HG03060 (cell line): ENCODE results near the gene MCM9.
"Not testable (repeated sequence)": the region's sequence is repeated elsewhere in the genome, so short reads cannot be mapped to it uniquely, and the experiment has no call there.

ENCODE experiments used
- ATAC-seq: cut with Tn5 transposase; IDR thresholded peaks from one replicate; pipeline ENCODE4 v1.9.1; 2021; ENCODE audit warnings: low read depth, moderate number of reproducible peaks; ENCODE audit not compliant: unreplicated experiment

MCM9 gene

DNA sequence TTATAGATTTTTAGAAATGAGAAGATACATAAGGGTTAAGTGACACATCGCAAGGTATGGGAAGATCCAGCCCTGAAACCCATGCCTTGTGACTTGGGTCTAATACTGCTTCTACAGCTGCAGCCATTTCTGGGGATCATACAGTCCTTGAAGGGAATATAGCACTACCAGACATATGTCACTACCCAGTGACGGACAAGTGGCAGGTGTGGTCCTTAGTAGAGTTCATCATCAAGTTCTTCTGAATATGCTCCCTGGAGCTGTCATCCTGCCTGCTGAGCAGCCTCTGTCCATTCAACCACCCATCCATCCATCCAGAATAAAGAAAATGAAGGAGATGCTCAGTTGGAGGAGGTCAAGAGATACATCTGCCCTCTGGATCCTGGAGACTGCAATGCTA lies 159.6 kb downstream of the MCM9 start:
- no peak for ATAC-seq

DNA sequence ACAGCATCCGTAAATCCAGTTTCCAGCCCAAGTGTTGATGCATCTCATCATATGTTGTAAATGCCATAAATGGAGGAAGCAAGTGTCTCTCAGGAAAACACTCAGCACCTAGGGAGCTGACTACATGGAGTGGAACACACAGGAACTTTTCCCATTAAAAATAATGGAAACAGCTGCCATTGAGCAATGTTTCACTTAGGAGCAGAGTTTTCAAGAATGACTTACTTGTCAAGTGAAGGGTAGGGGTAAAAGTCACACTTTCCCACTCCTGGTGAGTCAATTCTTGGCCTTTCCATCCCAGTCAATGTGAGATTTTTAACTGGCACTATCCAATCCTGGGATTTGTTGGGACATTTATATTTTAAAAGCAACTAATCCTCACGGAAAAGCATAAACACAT lies 160.4 kb downstream of the MCM9 start:
- ATAC-seq, result no peak

DNA sequence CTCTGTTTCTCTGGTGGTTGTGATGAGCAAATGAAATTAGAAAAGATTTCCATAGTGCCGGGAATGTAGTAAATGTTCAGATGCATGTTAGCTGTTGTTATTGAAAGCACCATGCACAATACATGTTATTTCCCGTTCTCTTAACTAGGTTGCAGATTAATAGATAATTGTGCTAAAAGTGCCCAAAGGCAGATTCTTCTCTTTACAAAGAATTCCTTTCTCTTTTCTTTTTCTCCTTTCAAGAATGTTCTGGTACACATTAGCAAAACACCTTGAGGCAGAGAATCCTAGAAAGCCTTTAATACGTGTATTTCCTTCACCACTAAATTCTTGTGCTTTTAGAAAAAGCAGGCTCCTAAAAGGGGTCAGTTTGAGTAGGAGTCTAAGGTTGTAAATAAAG lies 162.1 kb downstream of the MCM9 start:
- ATAC-seq, result no peak

DNA sequence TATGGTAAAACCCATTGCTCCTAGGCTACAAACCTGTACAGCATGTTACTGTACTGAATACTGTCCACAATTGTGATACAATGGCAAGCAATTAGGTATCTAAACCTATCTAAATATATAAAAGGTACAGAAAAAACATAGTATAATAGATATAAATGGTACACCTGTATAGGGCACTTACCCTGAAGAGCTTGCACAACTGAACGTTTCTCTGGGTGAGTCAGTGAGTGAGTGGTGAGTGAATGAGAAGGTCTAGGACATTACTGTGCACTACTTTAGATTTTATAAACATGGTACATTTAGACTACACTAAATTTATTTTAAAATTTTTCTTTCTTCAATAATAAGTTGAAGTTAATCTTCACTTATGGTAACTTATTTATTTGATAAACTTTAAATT lies 163.7 kb downstream of the MCM9 start:
- ATAC-seq, result no peak

DNA sequence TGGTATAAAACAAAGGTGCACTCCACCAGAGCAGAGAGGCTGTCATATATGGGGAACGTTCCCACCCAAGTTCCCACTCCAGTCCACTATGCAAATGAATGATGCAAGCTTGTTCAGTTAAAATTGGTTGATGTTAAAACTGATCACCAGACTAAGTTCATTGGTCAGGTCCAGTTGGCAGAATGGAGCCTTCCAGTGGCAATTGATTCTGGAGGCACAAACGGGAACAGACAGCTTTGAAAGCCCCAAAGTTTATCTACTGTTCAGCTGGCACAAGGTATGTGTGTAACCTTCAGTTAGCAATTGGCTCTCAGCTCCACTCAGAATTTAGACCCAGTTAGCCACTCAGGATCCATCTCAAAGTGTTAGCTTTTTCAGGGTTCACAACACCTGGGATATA lies 164.1 kb downstream of the MCM9 start:
- ATAC-seq, result no peak

DNA sequence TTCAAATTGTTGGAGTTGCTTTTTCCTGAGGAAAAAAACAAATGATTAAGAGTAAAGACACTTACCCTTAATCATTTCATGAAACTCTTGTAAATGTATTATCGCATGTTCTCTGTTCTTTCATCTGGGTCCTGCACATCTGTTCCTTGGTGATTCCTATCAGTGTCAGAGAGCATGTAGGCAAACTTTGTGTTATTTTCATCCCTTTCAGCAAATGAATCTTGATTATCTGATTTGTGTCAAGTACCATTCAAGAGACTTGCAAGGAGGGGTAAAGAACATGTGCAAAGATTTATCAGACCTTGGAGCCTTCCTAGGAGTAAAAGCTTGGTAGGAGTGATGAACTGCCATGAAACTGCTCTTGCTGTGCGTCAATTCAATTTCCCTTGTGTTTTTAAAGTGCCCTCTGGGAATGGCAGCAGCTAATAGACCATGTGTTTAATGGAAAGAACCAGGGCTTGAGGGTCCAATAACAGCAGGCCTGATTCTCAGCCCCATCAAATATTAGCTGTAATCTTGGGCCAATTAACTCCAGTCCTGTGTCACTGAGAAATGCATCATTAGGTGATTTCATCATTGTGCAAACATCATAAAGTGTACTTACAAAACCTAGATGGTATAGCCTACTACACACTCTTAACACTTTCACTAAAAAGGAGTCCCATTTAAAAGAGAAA lies 164.7 kb downstream of the MCM9 start:
- no peak for ATAC-seq

DNA sequence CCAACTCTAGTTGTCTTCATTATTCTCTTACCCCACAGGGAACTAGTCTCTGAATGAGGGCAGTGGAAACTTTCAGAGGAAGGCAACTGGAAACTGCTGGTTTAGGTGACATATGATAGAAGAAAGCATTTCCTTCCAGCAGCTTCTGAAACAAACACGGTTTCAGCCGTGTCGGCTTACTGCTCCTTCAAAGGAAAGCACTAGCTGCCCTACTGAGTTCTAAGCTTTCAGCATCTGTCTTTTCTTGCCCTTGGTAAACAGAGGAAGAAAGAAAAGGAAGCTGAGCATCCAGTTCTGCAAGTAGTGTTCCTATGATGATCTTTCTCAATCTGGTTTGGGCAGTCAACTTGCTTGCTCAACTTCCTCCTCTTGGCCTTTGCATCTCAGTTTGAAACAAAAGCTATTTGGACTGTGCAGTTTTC lies 166.0 kb downstream of the MCM9 start:
- ATAC-seq, result no peak

DNA sequence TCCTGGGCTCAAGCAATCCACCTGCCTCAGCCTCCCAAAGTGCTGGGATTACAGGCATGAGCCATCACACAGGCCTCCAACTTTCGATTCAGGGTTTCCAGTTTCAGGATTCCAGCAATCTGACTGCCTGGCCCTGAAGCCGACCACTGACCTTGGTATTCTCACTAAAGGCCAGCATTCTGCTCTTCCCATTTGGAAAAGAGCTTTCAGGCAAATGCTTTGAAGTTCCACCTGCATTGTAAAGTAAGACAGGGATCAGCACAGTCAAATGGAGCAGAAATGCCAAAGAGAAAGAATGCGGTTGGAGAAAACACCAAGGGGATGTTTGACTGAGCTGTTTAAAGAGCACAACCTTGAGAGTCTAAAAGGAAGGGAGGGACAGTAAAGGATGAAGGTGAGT lies 166.5 kb downstream of the MCM9 start:
- ATAC-seq, result no peak

DNA sequence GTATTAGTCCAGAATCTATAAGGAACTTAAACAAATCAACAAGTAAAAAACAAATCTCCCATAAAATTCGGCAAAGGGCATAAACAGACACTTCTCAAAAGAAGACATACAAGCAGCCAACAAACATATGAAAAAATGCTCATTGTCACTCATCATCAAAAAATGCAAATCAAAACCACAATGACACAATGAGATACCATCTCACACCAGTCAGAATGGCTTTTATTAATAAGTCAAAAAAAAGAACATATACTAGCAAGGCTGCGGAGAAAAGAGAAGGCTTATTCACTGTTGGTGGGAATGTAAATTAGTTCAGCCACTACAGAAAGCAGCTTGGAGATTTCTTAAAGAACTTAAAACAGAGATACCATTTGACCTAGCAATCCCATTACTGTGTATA lies 169.6 kb downstream of the MCM9 start:
- not testable (repeated sequence) for ATAC-seq

DNA sequence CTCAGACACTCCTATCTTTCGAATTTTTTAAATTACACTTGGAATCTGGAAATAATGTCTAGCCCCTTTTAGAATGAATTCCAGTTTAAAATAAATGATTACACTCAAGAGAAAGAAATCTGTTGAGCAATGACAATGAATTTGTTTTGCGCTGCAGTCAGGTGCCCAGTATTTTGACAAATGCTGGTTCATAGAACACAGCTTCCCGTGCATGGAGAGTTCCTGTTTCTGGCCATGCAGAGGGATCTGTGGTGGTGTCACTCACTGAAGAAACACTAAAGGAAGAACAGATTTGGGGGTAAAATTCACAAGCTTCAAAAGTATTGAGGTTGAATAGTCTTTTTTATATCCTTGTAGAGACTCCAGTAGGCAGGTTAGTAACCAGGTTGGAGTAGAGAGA lies 170.2 kb downstream of the MCM9 start:
- no peak for ATAC-seq
